Measurements from ENCODE around the gene PPIF.
A peak's percentile ranks its signal among the peaks of the same experiment; 100 is the strongest.

Gene PPIF

GRCh38 chr10:79372871-79373270 is 25.6 kb downstream of the PPIF start:
- intact Hi-C loops (cut with DNase I; ENCODE audit: low total_unique reads), result no loop called here
- H3K36me3 ChIP-seq, result no peaks in the 10 kb centered on the region
- no peak for DNase-seq
- H3K27me3 ChIP-seq, result no peaks in the 10 kb centered on the region
- no peak overlapping the region for H3K4me3 ChIP-seq
- no peak overlapping the region for H3K27ac ChIP-seq
- TF ChIP-seq, protein P1, sequence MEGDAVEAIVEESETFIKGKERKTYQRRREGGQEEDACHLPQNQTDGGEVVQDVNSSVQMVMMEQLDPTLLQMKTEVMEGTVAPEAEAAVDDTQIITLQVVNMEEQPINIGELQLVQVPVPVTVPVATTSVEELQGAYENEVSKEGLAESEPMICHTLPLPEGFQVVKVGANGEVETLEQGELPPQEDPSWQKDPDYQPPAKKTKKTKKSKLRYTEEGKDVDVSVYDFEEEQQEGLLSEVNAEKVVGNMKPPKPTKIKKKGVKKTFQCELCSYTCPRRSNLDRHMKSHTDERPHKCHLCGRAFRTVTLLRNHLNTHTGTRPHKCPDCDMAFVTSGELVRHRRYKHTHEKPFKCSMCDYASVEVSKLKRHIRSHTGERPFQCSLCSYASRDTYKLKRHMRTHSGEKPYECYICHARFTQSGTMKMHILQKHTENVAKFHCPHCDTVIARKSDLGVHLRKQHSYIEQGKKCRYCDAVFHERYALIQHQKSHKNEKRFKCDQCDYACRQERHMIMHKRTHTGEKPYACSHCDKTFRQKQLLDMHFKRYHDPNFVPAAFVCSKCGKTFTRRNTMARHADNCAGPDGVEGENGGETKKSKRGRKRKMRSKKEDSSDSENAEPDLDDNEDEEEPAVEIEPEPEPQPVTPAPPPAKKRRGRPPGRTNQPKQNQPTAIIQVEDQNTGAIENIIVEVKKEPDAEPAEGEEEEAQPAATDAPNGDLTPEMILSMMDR (IDR thresholded peaks at IDR 0.05), result no peak
- no peaks in the 10 kb centered on the region for H3K9me3 ChIP-seq
- peaks cover 0 to 7% (median 5%) of the 10 kb centered on the region in 4 donors for H3K4me1 ChIP-seq

DNA sequence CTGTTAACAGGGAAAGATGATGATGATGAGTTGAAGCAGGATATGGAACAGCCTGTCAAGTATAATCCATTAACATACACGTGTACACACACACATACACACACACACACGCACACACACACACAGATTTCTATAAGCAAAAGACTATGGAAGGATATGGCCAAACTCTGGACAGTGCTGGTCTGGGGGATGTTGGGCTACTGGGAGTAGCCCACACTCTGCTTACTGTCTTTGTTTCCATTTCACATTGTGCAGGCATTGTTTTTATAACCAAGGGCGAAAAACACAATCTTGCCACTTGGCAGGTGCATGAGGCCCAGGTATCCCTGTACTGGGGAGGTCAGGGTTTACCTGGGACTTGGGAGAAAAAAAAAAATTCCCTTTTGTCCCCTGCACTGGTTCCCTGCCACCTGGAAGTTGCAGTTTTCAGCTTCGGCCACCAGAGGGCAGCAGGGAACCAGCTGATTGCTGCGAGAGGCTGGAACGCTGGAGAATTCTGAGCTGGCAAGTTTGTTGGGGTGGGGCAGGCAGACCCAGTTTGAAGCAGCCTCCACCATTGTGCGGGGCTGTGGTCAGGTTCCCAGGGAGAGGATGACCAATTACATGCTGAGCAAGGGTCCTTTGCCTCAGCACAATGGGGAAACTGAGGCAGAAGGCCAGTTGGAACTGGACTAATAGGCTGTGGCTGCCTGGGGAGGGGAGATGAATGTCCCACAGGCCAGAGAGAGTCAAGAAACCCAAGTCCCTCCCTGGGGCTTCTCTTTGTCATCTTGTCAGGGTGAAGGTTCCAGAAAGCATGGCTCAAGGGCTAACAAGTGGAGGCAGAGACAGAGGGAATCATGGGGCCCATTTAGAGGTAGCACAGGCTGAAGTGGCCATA is 27.3 kb downstream of the PPIF start:
- Histone ChIP-seq H3K9me3 (no peaks in the 10 kb centered on the region), H3K27me3 (no peaks in the 10 kb centered on the region), H3K27ac (no peak overlapping the region), H3K36me3 (no peaks in the 10 kb centered on the region), H3K4me1 (peaks cover 0 to 14% (median 11%) of the 10 kb centered on the region in 4 donors), H3K4me3 (no peak overlapping the region)
- intact Hi-C loops (cut with DNase I; ENCODE audit: low total_unique reads), result loop anchor here (2.0 kb wide), 1 partner anchor 94 kb away; no protein-coding TSS in a partner anchor
- TF ChIP-seq, protein P1 (IDR thresholded peaks at IDR 0.05), result peak; percentile 96 to 98
- peak; percentile 77 to 88 for DNase-seq

DNA sequence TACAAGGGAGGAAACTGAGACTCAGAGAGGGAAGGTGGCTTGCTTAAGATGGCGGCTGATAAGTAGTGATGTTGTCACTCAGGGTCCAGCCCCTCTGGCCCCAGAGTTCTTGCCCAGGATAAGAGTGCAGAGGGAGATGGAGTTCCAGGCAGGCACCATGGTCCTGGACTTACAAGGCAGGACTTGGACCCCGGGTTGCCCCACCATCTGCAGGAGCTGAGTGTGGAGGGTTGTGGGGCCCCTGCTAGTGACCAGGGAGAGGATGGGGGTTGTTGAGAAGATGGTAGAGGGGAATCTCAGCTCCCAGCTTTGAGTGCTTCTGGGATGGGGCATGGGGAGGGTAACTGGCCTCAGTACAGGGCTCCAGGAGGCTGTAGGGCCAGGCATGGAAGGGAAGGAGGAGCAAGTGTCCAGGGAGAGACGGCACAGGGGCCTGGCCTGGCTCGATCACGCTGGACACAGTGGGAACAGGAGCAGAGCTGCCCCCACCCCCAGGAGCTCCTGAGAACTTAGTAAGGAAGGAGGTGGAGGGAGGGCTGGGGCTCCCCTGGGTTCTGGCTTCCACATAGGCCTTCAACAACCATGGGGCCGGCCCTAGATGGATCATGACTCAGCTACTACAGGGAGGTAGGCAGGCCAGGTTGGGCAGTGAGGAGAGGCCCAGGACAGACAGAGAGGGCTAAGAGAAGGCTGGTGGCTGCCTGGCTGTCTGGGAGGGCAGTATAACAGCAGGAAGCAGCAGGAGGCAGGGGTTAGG is 28.2 kb downstream of the PPIF start:
- Histone ChIP-seq H3K27me3 (no peaks in the 10 kb centered on the region), H3K27ac (no peak overlapping the region), H3K4me1 (peaks cover 2 to 24% (median 20%) of the 10 kb centered on the region in 4 donors), H3K4me3 (no peak overlapping the region), H3K9me3 (no peaks in the 10 kb centered on the region), H3K36me3 (no peaks in the 10 kb centered on the region)
- peak in 1 of 2 donors; percentile 61 for DNase-seq
- intact Hi-C loops (cut with DNase I; ENCODE audit: low total_unique reads), result loop anchor here (2.0 kb wide), 1 partner anchor 93 kb away; no protein-coding TSS in a partner anchor
- TF ChIP-seq, protein P1 (IDR thresholded peaks at IDR 0.05), result no peak

DNA sequence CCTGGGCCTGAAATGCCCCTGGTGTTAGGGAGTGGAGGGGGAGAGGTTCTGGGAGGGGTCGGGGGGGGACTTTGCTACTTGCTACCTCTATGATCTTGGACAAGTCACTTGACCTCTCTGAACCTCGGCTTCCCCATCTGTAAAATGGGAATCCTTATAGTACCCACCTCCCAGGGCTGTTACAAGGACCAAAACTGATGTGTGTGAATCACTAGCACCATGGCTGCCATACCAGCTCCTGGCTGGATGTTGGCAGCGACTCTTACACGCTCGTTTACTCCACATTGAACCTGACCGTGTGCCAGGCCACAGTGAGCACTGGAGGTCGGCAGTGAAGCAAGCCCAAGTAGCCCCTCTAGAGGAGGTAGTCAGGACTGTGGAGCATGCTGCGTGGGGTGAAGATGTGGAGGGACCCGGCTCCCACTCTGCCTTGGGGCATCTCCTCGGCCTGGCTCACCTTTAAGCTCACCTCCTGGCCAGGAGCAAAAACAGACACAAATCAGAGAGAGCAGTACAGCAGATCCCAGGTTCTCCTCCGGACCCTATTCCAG is 28.9 kb downstream of the PPIF start:
- Histone ChIP-seq H3K36me3 (no peaks in the 10 kb centered on the region), H3K27me3 (no peaks in the 10 kb centered on the region), H3K9me3 (no peaks in the 10 kb centered on the region), H3K27ac (no peak overlapping the region), H3K4me1 (peaks cover 5 to 30% (median 27%) of the 10 kb centered on the region in 4 donors), H3K4me3 (no peak overlapping the region)
- DNase-seq, result no peak
- intact Hi-C loops (cut with DNase I; ENCODE audit: low total_unique reads), result no loop called here
- TF ChIP-seq, protein P1 (IDR thresholded peaks at IDR 0.05), result no peak

DNA sequence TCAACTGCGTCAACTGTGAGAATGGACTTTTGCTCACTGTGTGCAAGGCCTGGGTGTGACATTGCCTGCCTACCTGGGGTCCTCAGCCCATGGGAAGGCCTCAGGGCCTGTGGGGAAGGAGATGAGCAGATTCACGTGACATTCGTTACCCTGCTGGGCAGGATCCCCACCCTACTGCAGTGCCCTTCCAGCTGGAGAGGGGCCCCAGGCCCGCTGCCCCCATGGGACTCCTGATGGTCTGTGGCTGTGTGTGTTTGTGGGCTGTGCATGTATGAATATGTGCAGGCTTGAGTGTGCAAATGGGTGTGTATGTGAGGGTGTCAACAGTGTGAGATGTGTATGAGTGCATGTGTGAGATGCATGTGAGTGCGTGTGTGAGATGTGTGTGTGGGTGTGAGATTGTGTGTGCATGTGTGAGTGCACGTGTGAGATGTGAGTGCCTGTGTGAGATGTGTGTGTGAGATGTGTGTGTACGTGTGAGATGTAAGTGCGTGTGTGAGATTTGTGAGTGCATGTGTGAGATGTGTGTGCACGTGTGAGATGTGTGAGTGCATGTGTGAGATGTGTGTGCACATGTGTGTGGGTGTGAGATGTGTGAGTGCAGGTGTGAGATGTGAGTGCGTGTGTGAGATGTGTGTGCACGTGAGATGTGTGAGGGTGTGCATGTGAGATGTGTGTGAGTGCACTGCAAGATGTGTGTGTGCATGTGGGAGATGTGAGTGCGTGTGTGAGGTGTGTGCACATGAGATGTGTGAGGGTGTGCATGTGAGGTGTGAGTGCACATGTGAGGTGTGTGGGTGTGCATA is 29.7 kb downstream of the PPIF start:
- Histone ChIP-seq H3K4me1 (peaks cover 5 to 38% (median 34%) of the 10 kb centered on the region in 4 donors), H3K9me3 (no peaks in the 10 kb centered on the region), H3K4me3 (no peak overlapping the region), H3K36me3 (no peaks in the 10 kb centered on the region), H3K27me3 (no peaks in the 10 kb centered on the region), H3K27ac (no peak overlapping the region)
- TF ChIP-seq, protein P1 (IDR thresholded peaks at IDR 0.05), result no peak
- intact Hi-C loops (cut with DNase I; ENCODE audit: low total_unique reads), result no loop called here
- no peak for DNase-seq
